ENCODE results near the gene PHGDH. TPM values are rescaled to one million over a fixed set of nuclear protein-coding genes. Genes with fewer than 3 reads are reported as not detected.

The PHGDH gene
- total RNA-seq, 1 experiment from 2014 or later = 82.0 TPM

- BruUV-seq (replicated peaks) = no TSS peak
- no peak for ATAC-seq
- ChIA-PET CTCF (no interaction called here), POLR2A (no interaction called here)
- no peak overlapping the region for H3K27ac ChIP-seq (ENCODE audit: low read length)
- H3K36me3 ChIP-seq (ENCODE audit: control insufficient read depth, insufficient read depth, low read length) = no peaks in the 10 kb centered on the region
- H3K4me3 ChIP-seq (ENCODE audit: low read depth in 2 of 2, low read length in 2 of 2) = no peak overlapping the region
- no peaks in the 10 kb centered on the region for H3K4me1 ChIP-seq (ENCODE audit: control insufficient read depth, insufficient read depth, low read length)
- no peaks in the 10 kb centered on the region for H3K9me3 ChIP-seq (ENCODE audit: control insufficient read depth, insufficient read depth, low read depth, low read length)
- in situ Hi-C loops (cut with HindIII; ENCODE audit: low pct_unique_long_range_greater_than_20kb, low sequenced_read_pairs) = no loop called here
- intact Hi-C loops (cut with micrococcal nuclease; ENCODE audit: unreplicated experiment) = no loop called here
- peaks cover 38% of the 10 kb centered on the region for H3K27me3 ChIP-seq (ENCODE audit: control insufficient read depth, insufficient read depth, low read length)
- no peak for DNase-seq (ENCODE audit: low read depth, low spot score)
- TF ChIP-seq TCF7L2 (IDR thresholded peaks at IDR 0.05; ENCODE audit: low read depth, low read length) = no peak
- TF ChIP-seq CTCF (IDR thresholded peaks at IDR 0.05) = no peak
- TF ChIP-seq REST (IDR thresholded peaks at IDR 0.05; ENCODE audit: insufficient read depth in 1 of 2, low read depth in 2 of 2, low read length in 1 of 2) = no peak
- TF ChIP-seq SIN3A (IDR thresholded peaks at IDR 0.05; ENCODE audit: borderline replicate concordance, insufficient read depth, low read depth, low read length) = no peak
- no peak for TF ChIP-seq POLR2AphosphoS5 (IDR thresholded peaks at IDR 0.05; ENCODE audit: low read depth, low read length)
These were observed 54.6 kb downstream of the PHGDH start for GRCh38 chr1:119766374-119766794.

GRCh38 chr1:119767486-119767885 lies 55.8 kb downstream of the PHGDH start:
- DNase-seq (ENCODE audit: low read depth, low spot score) = no peak
- no peaks in the 10 kb centered on the region for H3K9me3 ChIP-seq (ENCODE audit: control insufficient read depth, insufficient read depth, low read depth, low read length)
- H3K27ac ChIP-seq (ENCODE audit: low read length) = no peak overlapping the region
- ChIA-PET POLR2A (no interaction called here), CTCF (no interaction called here)
- TF ChIP-seq POLR2AphosphoS5 (IDR thresholded peaks at IDR 0.05; ENCODE audit: low read depth, low read length) = no peak
- TF ChIP-seq REST (IDR thresholded peaks at IDR 0.05; ENCODE audit: insufficient read depth in 1 of 2, low read depth in 2 of 2, low read length in 1 of 2) = no peak
- no peak for TF ChIP-seq TCF7L2 (IDR thresholded peaks at IDR 0.05; ENCODE audit: low read depth, low read length)
- TF ChIP-seq CTCF (IDR thresholded peaks at IDR 0.05) = no peak
- TF ChIP-seq SIN3A (IDR thresholded peaks at IDR 0.05; ENCODE audit: borderline replicate concordance, insufficient read depth, low read depth, low read length) = no peak
- H3K4me3 ChIP-seq (ENCODE audit: low read depth in 2 of 2, low read length in 2 of 2) = no peak overlapping the region
- ATAC-seq = no peak
- peaks cover 46% of the 10 kb centered on the region for H3K27me3 ChIP-seq (ENCODE audit: control insufficient read depth, insufficient read depth, low read length)
- intact Hi-C loops (cut with micrococcal nuclease; ENCODE audit: unreplicated experiment) = no loop called here
- no peaks in the 10 kb centered on the region for H3K36me3 ChIP-seq (ENCODE audit: control insufficient read depth, insufficient read depth, low read length)
- no TSS peak for BruUV-seq (replicated peaks)
- H3K4me1 ChIP-seq (ENCODE audit: control insufficient read depth, insufficient read depth, low read length) = no peaks in the 10 kb centered on the region
- in situ Hi-C loops (cut with HindIII; ENCODE audit: low pct_unique_long_range_greater_than_20kb, low sequenced_read_pairs) = no loop called here
